GM18517 (cell line): ENCODE results near the gene PFDN2.
A peak's percentile ranks its signal among the peaks of the same experiment; 100 is the strongest.
"Not testable (repeated sequence)": the region's sequence is repeated elsewhere in the genome, so short reads cannot be mapped to it uniquely, and the experiment has no call there.

Experiments used
- ATAC-seq: cut with Tn5 transposase; IDR thresholded peaks from one replicate; pipeline ENCODE4 v1.9.1; 2021; ENCODE audit warnings: mild to moderate bottlenecking, moderate library complexity; ENCODE audit not compliant: unreplicated experiment

PFDN2 gene

GRCh38 chr1:161082996-161083747 is 34.7 kb downstream of the PFDN2 start:
- no peak for ATAC-seq

- ATAC-seq, result no peak
Observed at GRCh38 chr1:161082483-161082882, 35.4 kb downstream of the PFDN2 start.

GRCh38 chr1:161081519-161081918 is 36.3 kb downstream of the PFDN2 start:
- ATAC-seq, result no peak

- ATAC-seq, result no peak
Observed at GRCh38 chr1:161080441-161081405, 37.1 kb downstream of the PFDN2 start.

- ATAC-seq, result no peak
Observed at GRCh38 chr1:161079436-161080110, 38.3 kb downstream of the PFDN2 start.

- ATAC-seq, result no peak
Observed at GRCh38 chr1:161077426-161077825, 40.4 kb downstream of the PFDN2 start.

GRCh38 chr1:161076410-161076809 is 41.4 kb downstream of the PFDN2 start:
- no peak for ATAC-seq

GRCh38 chr1:161074676-161075368 is 43.0 kb downstream of the PFDN2 start:
- no peak for ATAC-seq

GRCh38 chr1:161073474-161074121 is 44.2 kb downstream of the PFDN2 start:
- ATAC-seq, result no peak

GRCh38 chr1:161072751-161073449 is 44.9 kb downstream of the PFDN2 start:
- ATAC-seq, result no peak

- no peak for ATAC-seq
Observed at GRCh38 chr1:161071886-161072371, 45.9 kb downstream of the PFDN2 start.

GRCh38 chr1:161070761-161071160 is 47.1 kb downstream of the PFDN2 start:
- ATAC-seq, result no peak

GRCh38 chr1:161069731-161070270 is 48.0 kb downstream of the PFDN2 start, which contains the start of gene ARHGAP30:
Gene ARHGAP30 (minus strand): TSS chr1:161069891. CDS start chr1:161069624, 267 bp downstream.
- ATAC-seq, result peak; percentile 83

- ATAC-seq, result no peak
Observed at GRCh38 chr1:161069241-161069640, 48.6 kb downstream of the PFDN2 start.

- peak; percentile 46 for ATAC-seq
Observed at GRCh38 chr1:161068306-161069234, 49.3 kb downstream of the PFDN2 start.

GRCh38 chr1:161066694-161067093 is 51.1 kb downstream of the PFDN2 start:
- no peak for ATAC-seq

- not testable (repeated sequence) for ATAC-seq
Observed at GRCh38 chr1:161065681-161066080, 52.2 kb downstream of the PFDN2 start.

- not testable (repeated sequence) for ATAC-seq
Observed at GRCh38 chr1:161063936-161064335, 53.9 kb downstream of the PFDN2 start.
